Measurements from ENCODE around the gene PSD4. TPM values are rescaled to one million over a fixed set of nuclear protein-coding genes. Genes with fewer than 3 reads are reported as not detected.

PSD4 gene
- total RNA-seq, 3 donors from 2014 or later = 40.8 to 91.3 (median 64.4) TPM

GRCh38 chr2:113219092-113219441, 45.3 kb downstream of the PSD4 start:
- Histone ChIP-seq H3K4me3 (no peak overlapping the region), H3K36me3 (ENCODE audit: low read depth) (no peaks in the 10 kb centered on the region), H3K4me1 (ENCODE audit: low read depth) (peaks cover 24% of the 10 kb centered on the region), H3K9me3 (no peaks in the 10 kb centered on the region)
- TF ChIP-seq CTCF (IDR thresholded peaks at IDR 0.05) = no peak
- intact Hi-C loops (cut with DNase I, micrococcal nuclease) = no loop called here
- DNase-seq (no peak), ATAC-seq (no peak)

- Histone ChIP-seq H3K9me3 (no peaks in the 10 kb centered on the region), H3K4me3 (no peak overlapping the region), H3K36me3 (ENCODE audit: low read depth) (no peaks in the 10 kb centered on the region), H3K4me1 (ENCODE audit: low read depth) (peaks cover 24% of the 10 kb centered on the region)
- ATAC-seq (no peak), DNase-seq (no peak)
- TF ChIP-seq CTCF (IDR thresholded peaks at IDR 0.05) = no peak
- intact Hi-C loops (cut with DNase I, micrococcal nuclease) = no loop called here
Measured at GRCh38 chr2:113219525-113219888, 45.7 kb downstream of the PSD4 start.

- ATAC-seq (peak; percentile 84), DNase-seq (peak; percentile 86 to 90 (median 87))
- TF ChIP-seq CTCF (IDR thresholded peaks at IDR 0.05) = no peak
- Histone ChIP-seq H3K4me1 (ENCODE audit: low read depth) (peaks cover 24% of the 10 kb centered on the region), H3K36me3 (ENCODE audit: low read depth) (no peaks in the 10 kb centered on the region), H3K9me3 (no peaks in the 10 kb centered on the region), H3K4me3 (no peak overlapping the region)
- intact Hi-C loops (cut with DNase I, micrococcal nuclease) = no loop called here
Measured at GRCh38 chr2:113219889-113220641, 46.3 kb downstream of the PSD4 start.

- H3K36me3 ChIP-seq (ENCODE audit: low read depth) = no peaks in the 10 kb centered on the region
- TF ChIP-seq CTCF (IDR thresholded peaks at IDR 0.05) = no peak
Measured at GRCh38 chr2:113220970-113221708, 47.4 kb downstream of the PSD4 start.

GRCh38 chr2:113221846-113222245, 48.1 kb downstream of the PSD4 start:
- DNase-seq (no peak), ATAC-seq (no peak)
- H3K4me1 ChIP-seq (ENCODE audit: low read depth) = peaks cover 24% of the 10 kb centered on the region

More at GRCh38 chr2:113220970-113221708, 47.4 kb downstream of the PSD4 start:
- ATAC-seq = no peak
- DNase-seq = peak in 1 of 3 donors; percentile 1
- intact Hi-C loops (cut with DNase I, micrococcal nuclease) = no loop called here
- no peaks in the 10 kb centered on the region for H3K9me3 ChIP-seq
- no peak overlapping the region for H3K4me3 ChIP-seq
- H3K4me1 ChIP-seq (ENCODE audit: low read depth) = peaks cover 24% of the 10 kb centered on the region

More at GRCh38 chr2:113221846-113222245, 48.1 kb downstream of the PSD4 start:
- Histone ChIP-seq H3K36me3 (ENCODE audit: low read depth) (no peaks in the 10 kb centered on the region), H3K4me3 (no peak overlapping the region), H3K9me3 (no peaks in the 10 kb centered on the region)
- intact Hi-C loops (cut with DNase I, micrococcal nuclease) = no loop called here
- no peak for TF ChIP-seq CTCF (IDR thresholded peaks at IDR 0.05)
